HG03575 (cell line): ENCODE results near the gene OBSCN.

Source experiments
- ATAC-seq: cut with Tn5 transposase; IDR thresholded peaks from one replicate; pipeline ENCODE4 v1.9.1; 2021; ENCODE audit not compliant: unreplicated experiment, insufficient number of reproducible peaks, low FRiP score; ENCODE audit errors: extremely low read depth

The OBSCN gene

GRCh38 chr1:228356897-228357680 is 149.2 kb downstream of the OBSCN start:
- ATAC-seq, result no peak

GRCh38 chr1:228358039-228358763 is 150.4 kb downstream of the OBSCN start:
- no peak for ATAC-seq

GRCh38 chr1:228358764-228359612 is 151.1 kb downstream of the OBSCN start:
- ATAC-seq, result no peak

- no peak for ATAC-seq
Measured at GRCh38 chr1:228359613-228360532, 152.0 kb downstream of the OBSCN start.

DNA sequence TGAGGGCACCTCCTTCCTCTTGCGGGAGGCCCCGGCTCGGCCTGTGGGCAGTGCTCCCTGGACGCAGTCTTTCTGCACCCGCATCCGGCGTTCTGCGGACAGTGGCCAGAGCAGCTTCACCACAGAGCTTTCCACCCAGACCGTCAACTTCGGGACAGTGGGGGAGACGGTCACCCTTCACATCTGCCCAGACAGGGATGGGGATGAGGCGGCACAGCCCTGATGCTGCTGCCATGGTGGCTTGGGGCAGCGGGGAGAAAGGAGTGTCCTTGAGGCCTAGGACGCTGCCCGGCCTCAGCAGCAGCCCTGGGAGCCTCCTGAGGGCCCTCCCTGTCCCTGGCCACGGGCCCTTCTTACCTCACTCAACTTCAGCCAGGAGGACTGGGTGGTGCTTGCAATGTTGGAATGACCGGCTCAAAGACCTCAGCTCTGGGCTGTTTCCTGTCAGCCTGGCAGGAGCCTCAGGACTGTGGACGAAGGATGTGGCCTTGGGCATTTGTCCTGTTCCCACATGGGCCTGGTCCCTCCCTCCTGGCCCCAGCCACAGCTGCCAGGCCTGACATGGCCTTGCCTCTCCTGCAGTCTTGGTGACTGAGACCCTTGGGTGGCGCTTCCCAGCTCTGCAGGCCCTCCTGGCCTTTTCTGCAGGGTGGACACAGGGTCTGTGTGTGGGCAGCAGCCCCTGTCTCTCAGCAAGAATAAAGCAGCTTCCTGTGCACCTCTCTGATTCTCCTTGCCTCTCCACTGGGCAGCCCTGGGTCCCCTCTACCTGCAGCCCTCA is 152.9 kb downstream of the OBSCN start:
- ATAC-seq, result no peak

GRCh38 chr1:228361314-228362140 is 153.7 kb downstream of the OBSCN start:
- ATAC-seq, result no peak

DNA sequence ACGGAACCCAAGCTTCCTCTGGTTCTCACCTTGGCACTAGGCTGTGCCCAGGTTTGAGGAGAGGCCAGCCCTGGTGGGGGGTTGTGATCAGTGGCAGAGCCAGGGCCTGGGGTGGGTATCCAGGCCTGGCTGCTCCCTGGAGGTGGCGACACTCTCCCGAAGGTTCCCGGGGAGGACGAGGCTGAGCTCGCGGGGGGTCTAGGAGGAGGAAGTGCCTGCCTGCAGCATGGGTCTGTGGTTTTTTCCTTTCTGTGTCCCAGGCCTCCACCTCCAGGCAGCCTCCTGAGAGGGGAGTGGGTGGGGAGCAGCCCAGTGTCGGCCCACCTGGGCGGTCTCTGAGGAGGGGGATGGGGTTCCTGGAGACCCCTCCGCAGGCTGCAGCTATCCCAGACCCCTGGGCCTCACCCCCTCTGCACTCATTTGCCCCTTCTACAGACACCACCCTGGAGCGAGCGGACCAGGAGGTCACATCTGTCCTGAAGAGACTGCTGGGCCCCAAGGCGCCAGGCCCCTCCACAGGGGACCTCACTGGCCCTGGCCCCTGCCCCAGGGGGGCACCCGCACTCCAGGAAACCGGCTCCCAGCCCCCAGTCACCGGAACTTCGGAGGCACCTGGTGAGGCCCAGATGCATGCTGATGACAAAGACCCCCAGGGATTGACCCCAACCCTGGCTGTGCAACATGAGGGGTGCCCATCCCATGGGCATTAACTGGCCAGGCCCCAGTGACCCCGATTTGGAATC is 154.5 kb downstream of the OBSCN start:
- ATAC-seq, result no peak

DNA sequence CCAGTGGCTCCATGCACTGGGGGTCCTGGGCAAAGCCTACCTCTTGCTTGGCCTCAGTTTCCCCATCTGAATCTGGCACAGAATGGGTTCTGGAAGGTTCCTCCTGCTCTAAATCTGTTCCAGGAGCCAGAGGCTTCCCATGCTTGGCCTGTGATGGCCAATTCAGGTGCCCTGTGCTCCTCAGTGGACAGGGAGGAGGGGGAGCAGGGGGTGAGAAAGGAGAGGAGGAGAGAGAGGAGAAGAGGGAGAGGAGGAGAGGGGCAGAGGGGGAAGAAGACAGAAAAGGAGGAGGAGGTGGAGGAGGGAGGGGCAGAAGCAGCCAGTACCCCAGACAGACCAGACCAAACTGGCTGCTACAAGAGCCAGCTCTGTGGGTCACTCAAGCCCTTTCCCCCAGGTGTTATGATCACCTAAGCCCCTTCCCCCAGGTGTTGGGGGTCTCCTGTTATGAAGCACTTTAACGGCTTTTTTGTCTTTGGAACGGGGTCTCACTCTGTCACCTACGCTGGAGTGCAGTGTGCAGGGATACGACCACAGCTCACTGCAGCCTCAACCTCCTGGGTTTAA is 155.1 kb downstream of the OBSCN start:
- ATAC-seq, result no peak

DNA sequence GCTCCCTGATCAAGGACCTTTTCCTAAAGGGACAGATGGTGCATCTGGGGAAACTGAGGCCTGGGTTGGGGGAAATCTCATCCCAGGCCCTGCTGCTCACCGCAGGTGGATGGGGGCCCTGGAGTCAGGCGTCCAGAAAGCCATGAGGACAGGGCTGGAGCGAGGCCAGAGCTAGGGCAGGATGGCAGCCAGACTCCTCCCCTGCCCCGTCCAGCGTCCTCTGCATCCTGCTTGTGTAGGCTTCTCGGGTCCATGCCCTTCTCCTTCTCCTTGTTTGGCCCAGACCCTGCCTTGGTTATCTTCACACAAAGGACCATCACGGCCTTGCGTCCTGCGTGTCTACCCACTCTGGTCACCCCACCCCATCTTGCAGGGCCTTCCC is 155.8 kb downstream of the OBSCN start:
- ATAC-seq, result no peak

- no peak for ATAC-seq
Measured at GRCh38 chr1:228364068-228364705, 156.3 kb downstream of the OBSCN start.

DNA sequence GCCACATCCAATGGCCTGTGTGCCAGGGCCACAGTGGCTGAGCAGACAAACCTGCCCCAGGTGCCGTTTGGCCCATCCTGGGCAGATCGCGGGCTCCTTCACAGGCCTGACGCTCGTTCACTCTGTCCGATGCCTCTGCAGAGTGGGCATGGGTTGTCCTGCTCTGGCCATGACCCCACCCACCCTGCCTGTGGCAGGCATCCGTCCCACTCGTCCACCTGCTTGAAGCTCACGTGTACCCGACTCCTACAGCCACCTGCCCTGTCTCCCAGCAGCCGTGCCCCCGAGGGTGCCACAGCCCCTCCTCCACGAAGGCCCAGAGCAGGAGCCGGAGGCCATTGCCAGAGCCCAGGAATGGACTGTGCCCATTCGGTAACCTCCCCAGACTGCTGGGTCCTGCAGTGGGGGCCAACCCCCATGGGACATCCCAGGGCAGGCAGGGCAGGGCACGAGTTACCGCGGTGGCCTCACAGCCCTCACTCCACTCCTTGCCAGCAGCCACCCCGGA is 156.9 kb downstream of the OBSCN start:
- no peak for ATAC-seq

GRCh38 chr1:228365271-228366061 is 157.6 kb downstream of the OBSCN start:
- ATAC-seq, result no peak

- ATAC-seq, result no peak
Measured at GRCh38 chr1:228366062-228366865, 158.4 kb downstream of the OBSCN start.
